ENCODE results near the gene SYT3.
"Not testable (repeated sequence)": the region's sequence is repeated elsewhere in the genome, so short reads cannot be mapped to it uniquely, and the experiment has no call there.

The SYT3 gene

GRCh38 chr19:50640368-50640767 is 687 bp upstream of the SYT3 start:
- no peak for DNase-seq (ENCODE audit: low read depth in 3 of 3, low spot score in 1 of 3)

DNA sequence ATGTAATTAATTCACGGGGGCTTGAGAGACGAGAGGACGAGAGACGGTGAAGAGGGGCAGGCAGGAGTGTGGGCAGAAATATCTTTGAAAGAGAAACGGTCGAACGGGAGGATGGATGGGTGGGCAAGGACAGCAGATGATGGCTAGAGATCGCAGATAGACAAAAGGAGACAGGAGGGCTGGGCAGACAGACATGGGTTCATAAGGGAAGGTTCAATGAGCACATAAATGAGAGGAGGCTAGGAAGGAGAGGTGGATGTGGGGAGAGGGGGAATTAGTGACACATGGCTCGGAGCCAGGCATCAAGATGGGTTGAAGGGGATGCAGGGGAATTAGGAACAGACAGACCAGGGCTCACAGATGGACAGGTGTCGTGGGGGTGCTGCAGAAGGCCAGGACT is 1.1 kb downstream of the SYT3 start:
- DNase-seq (ENCODE audit: low read depth in 3 of 3, low spot score in 1 of 3): no peak

- DNase-seq (ENCODE audit: low read depth in 3 of 3, low spot score in 1 of 3): no peak
These were observed 3.2 kb downstream of the SYT3 start for GRCh38 chr19:50636317-50637085.

DNA sequence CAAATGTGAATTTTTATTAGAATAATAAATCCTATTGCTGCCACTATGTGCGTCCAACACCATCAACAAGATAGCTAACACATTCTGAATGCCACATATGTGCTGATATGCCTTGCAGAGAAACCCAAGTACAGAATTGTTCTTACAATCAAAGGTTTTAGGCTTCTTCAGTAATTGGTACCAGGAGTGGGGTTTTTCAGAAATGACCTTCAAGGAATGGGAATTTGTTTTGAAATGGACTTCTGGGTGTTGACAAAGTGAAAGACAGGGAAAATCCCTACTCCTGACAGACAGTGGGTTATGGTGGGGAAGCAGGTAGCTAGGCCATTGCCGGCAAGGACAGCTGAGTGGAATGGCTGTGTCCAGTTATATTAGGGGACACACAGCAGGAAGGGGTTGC is 5.7 kb downstream of the SYT3 start:
- no peak for DNase-seq (ENCODE audit: low read depth in 3 of 3, low spot score in 1 of 3)

GRCh38 chr19:50633359-50633758 is 6.3 kb downstream of the SYT3 start:
- DNase-seq (ENCODE audit: low read depth in 3 of 3, low spot score in 1 of 3): no peak

GRCh38 chr19:50632151-50632835 is 7.4 kb downstream of the SYT3 start:
- no peak for DNase-seq (ENCODE audit: low read depth in 3 of 3, low spot score in 1 of 3)

DNA sequence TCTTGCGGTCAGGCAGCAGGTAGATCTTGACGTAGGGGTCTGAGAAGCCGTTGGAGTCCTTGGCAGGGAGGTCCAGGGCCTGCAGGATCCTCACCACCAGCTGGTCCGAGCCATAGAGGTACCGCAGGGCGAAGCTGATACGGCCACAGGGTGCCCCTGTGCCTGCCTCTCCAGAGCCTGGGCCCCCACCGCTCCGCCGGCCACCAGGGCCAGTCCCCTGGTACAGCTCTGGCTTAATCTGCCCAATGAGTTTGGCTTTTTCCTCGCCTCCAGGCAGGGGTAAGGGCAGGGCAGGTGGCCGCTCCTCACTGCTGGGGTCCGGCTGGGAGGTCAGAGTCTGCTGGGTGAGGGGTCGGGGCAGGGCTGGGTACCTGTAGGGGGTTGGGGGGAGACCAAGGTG is 9.9 kb downstream of the SYT3 start:
- DNase-seq (ENCODE audit: low read depth in 3 of 3, low spot score in 1 of 3): no peak

DNA sequence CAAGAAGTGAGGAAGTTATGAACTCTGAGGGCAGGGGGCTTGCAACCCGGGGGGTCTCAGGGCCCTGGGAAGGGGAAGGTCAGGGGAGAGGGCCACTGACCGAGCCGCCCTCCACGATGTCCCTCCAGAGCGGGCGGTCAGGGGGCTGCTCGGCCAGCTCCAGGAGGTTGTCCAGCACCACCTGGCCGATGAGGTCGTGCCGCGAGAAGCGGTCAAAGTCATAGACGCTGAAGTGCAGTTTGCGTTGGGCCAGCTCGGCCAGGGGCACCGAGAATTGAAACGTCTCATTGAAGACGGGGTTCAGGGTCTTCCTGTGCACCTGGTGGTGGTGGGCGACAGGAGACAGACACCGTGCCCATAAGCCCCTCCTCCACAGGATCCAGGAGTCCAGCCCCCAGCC is 10.5 kb downstream of the SYT3 start:
- DNase-seq (ENCODE audit: low read depth in 3 of 3, low spot score in 1 of 3): no peak

DNA sequence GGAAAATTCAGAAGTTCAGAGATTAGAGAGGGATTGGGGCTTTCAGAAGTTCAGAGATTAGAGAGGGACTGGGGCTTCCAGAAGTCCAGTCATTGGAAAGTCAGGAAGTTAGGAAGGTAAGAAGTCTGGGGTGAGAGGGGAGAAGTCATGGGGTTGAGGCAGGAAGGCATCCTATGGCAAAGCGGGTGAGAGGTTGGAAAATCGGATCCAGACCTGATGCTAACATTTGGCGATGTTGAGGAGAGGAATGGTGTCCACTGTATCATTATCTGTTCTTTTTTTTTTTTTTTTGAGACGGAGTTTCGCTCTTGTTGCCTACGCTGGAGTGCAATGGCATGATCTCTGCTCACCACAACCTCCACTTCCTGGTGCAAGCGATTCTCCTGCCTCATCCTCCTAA is 11.1 kb downstream of the SYT3 start:
- DNase-seq (ENCODE audit: low read depth in 3 of 3, low spot score in 1 of 3): no peak

DNA sequence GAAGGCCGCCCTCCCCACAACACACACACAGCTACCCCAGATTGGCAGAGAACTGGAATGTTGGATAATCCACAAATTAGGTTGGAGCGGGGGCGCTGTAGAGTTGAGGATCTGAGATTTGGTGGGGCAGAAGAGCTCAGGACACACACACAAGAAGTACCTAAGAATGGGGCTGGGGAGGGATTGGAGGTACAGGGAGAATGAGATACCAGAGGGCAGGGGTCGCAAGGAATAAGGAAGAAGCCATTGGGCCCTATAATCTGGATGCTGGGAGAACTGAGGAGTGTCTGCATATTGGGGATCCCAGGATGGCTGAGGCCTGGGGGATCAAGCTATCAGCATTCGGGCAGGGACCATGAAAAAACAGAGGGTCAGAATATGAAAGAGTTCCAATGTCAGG is 11.5 kb downstream of the SYT3 start:
- DNase-seq (ENCODE audit: low read depth in 3 of 3, low spot score in 1 of 3): no peak

DNA sequence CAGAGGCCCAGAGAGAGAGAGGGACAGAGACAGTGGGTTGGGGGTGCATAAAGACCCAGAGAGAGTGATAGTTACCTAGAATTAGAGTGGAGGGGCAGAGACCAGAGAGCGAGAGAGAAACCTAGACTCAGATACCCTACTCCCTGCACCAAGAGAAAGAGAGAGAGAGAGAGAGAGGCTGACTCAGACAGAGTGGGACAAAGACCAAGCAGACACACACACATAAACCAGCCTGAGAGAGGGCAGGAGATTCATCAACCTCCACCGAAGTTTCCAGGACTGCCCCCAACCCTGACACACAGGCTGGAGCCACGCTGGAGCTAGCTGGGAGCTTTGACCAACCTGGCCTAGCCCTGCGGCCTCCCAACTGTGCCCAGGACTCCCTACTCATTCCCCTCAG is 12.9 kb downstream of the SYT3 start:
- no peak for DNase-seq (ENCODE audit: low read depth in 3 of 3, low spot score in 1 of 3)

DNA sequence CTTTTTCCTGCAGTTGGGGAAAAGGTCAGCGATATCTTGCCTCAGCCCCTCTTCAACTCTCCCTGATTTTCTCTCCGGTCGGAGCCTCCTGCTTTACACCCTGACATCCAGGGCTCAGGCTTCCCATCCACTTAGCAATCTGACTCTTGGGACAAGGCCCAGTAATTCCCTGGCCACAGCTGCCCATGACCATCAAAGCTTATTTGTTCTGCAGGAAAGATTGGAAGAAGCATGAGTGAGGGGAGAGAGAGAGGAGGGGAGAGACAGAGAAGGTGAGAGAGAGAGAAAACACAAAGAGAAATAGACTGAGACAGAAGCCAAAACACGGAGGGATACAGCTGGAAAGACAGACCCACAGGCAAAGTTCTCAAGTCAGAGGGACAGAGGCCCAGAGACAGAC is 13.7 kb downstream of the SYT3 start:
- DNase-seq (ENCODE audit: low read depth in 3 of 3, low spot score in 1 of 3): no peak

- DNase-seq (ENCODE audit: low read depth in 3 of 3, low spot score in 1 of 3): no peak
These were observed 14.6 kb downstream of the SYT3 start for GRCh38 chr19:50624949-50625600.

DNA sequence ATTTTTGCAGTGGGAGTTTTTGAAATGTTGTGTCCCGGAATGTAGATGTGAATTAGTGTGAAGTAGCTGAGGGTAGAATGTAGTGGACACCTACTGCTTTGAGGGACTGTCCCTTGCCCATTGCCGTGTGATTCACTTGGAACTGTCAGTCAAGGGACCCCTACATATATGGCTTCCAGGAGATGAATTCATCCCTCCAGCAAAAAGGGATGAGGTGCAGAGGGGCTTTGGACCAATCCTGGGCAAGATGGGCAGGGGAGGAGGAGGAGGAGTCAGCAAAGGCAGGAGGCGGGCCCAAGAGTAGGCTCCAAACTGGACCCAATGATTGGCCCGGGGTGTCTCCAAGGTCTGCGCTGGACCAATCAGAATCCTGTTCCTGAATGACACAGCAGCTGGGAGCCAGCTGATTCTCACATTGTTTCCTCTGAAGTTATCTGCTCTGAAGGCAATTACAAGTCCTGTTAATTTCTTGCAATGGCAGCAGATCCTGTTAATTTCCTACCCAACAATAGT is 19.2 kb downstream of the SYT3 start:
- not testable (repeated sequence) for DNase-seq (ENCODE audit: low read depth in 3 of 3, low spot score in 1 of 3)

DNA sequence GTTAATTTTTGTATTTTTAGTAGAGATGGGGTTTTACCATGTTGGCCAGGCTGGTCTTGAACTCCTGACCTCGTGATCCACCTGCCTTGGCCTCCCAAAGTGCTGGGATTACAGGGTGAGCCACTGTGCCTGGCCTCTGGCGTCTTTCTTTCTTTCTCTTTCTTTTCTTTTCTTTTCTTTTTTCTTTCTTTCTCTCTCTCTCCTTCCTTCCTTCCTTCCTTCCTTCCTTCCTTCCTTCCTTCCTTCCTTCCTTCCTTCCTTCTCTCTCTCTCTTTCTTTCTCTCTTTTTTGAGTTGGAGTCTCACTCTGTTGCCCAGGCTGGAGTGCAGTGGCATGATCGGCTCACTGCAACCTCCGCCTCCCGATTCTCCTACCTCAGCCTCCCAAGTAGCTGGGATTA is 20.5 kb downstream of the SYT3 start:
- DNase-seq (ENCODE audit: low read depth in 3 of 3, low spot score in 1 of 3): not testable (repeated sequence)

GRCh38 chr19:50618379-50618778 is 21.3 kb downstream of the SYT3 start:
- DNase-seq (ENCODE audit: low read depth in 3 of 3, low spot score in 1 of 3): not testable (repeated sequence)

DNA sequence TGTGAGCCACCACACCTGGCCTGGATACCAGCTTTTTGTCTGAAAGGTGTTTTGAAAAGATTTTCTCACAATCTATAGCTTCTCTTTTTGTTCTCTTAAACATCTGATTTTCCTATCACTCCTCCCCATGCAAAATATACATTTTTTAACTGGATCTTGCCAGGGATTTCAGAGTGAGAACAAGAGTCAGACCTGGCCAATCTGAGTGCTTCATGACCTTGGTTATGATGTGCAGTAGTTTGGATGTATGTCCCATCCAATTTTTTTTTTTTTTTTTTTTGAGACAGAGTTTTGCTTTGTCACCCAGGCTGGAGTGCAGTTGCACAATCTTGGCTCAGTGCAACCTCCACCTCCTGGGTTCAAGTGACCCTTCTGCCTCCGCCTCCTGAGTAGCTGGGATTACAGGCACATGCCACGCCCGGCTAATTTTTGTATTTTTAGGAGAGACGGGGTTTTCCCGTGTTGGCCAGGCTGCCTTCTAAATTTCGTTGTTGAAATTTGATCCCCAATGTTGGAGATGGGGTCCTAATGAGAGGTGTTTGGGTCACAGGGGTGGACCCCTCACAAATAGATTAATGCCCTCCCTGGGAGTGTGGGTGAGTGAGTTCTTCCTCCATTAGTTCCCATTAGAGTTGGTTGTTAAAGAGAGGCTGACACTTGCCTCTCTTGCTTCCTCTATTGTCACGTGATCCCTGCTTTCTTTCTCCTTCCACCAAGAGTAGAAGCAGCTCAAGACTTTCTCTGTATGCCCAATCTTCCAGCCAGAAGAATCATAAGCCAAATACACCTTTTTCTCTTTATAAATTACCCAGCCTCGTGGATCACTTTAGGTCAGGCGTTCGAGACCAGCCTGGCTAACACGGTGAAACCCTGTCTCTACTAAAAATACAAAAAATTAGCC is 26.9 kb downstream of the SYT3 start:
- DNase-seq (ENCODE audit: low read depth in 3 of 3, low spot score in 1 of 3): not testable (repeated sequence)

- DNase-seq (ENCODE audit: low read depth in 3 of 3, low spot score in 1 of 3): peak; percentile 9 to 59 (median 11)
These were observed 31.6 kb downstream of the SYT3 start for GRCh38 chr19:50607874-50608785.

GRCh38 chr19:50607388-50607787 is 32.3 kb downstream of the SYT3 start:
- no peak for DNase-seq (ENCODE audit: low read depth in 3 of 3, low spot score in 1 of 3)

Data from stimulated activated CD4-positive, alpha-beta T cell treated with anti-CD3 and anti-CD28 coated beads, TNF-alpha, amount 100 ng/mL, for 1 hour (primary cell).